Germinal center (tissue), 1 donor: ENCODE results near the gene CDH23.

Experiments used
- DNase-seq: peaks from one replicate; pipeline ENCODE4 v3.0.0; 2012; ENCODE audit warnings: mixed read lengths, low spot score

Gene CDH23

GRCh38 chr10:71802715-71803488 is 406.2 kb downstream of the CDH23 start:
- DNase-seq: no peak

- no peak for DNase-seq
These were observed 407.4 kb downstream of the CDH23 start for GRCh38 chr10:71804077-71804476.

GRCh38 chr10:71805776-71806703 is 409.3 kb downstream of the CDH23 start:
- DNase-seq: no peak

GRCh38 chr10:71806704-71807556 is 410.2 kb downstream of the CDH23 start:
- no peak for DNase-seq

- DNase-seq: no peak
These were observed 411.1 kb downstream of the CDH23 start for GRCh38 chr10:71807557-71808510.

- DNase-seq: no peak
These were observed 412.9 kb downstream of the CDH23 start for GRCh38 chr10:71809628-71810027.

- no peak for DNase-seq
These were observed 413.5 kb downstream of the CDH23 start for GRCh38 chr10:71810048-71810750.

GRCh38 chr10:71811351-71811750 is 414.6 kb downstream of the CDH23 start:
- no peak for DNase-seq

- peak; percentile 87 for DNase-seq
These were observed 415.5 kb downstream of the CDH23 start for GRCh38 chr10:71812016-71812912.

- DNase-seq: no peak
These were observed 416.3 kb downstream of the CDH23 start for GRCh38 chr10:71812913-71813590.

- no peak for DNase-seq
These were observed 418.2 kb downstream of the CDH23 start for GRCh38 chr10:71814922-71815411.

GRCh38 chr10:71815515-71816130 is 418.9 kb downstream of the CDH23 start:
- DNase-seq: no peak

- no peak for DNase-seq
These were observed 419.7 kb downstream of the CDH23 start for GRCh38 chr10:71816421-71816851.

GRCh38 chr10:71816936-71817618 is 420.4 kb downstream of the CDH23 start:
- no peak for DNase-seq

- DNase-seq: no peak
These were observed 421.3 kb downstream of the CDH23 start for GRCh38 chr10:71817831-71818655.

- DNase-seq: no peak
These were observed 422.0 kb downstream of the CDH23 start for GRCh38 chr10:71818674-71819260.
